ENCODE results near the gene HLA-G.

DNA sequence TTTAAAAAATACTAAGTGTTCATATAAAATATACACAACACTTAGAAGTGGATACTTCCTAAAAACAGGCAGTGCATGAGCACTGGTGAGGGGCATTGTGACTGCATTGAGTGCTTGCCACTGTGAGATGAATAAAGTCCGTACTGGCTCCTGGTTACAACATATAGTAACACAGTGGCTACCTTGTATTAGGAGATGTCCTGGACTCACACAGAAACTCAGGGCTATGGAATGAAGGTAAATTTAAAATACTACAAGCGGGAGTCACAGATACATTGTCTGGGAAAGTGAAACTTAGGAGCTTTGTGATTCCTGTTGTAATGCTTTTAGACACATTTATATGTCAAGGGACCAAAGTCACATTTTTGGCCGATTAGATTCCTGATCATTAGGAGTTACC is 36.5 kb upstream of the HLA-G start:
- no peak for TF ChIP-seq REST (IDR thresholded peaks at IDR 0.05; ENCODE audit: low read depth, low read length)
- TF ChIP-seq YY1 (IDR thresholded peaks at IDR 0.05; ENCODE audit: low read depth), result no peak
- no peak for TF ChIP-seq RCOR1 (IDR thresholded peaks at IDR 0.05; ENCODE audit: low read length)
- TF ChIP-seq CTCF (IDR thresholded peaks at IDR 0.05), result no peak
- TF ChIP-seq POLR2AphosphoS5 (IDR thresholded peaks at IDR 0.05; ENCODE audit: low read depth, low read length), result no peak
- no peak for TF ChIP-seq USF2 (IDR thresholded peaks at IDR 0.05; ENCODE audit: borderline replicate concordance, low read depth, low read length)
- TF ChIP-seq NFIC (IDR thresholded peaks at IDR 0.05; ENCODE audit: borderline replicate concordance), result no peak
- TF ChIP-seq USF1 (IDR thresholded peaks at IDR 0.05; ENCODE audit: borderline replicate concordance, low read depth), result no peak
- no peak for TF ChIP-seq CHD2 (IDR thresholded peaks at IDR 0.05; ENCODE audit: low read length, partially characterized antibody)
- no peak for TF ChIP-seq SIN3A (IDR thresholded peaks at IDR 0.05; ENCODE audit: borderline replicate concordance, low read depth, low read length)
- no peak for TF ChIP-seq FOSL2 (IDR thresholded peaks at IDR 0.05; ENCODE audit: borderline replicate concordance, low read depth)
- no peak for TF ChIP-seq SMC3 (IDR thresholded peaks at IDR 0.05; ENCODE audit: low read depth, low read length)
- TF ChIP-seq TAF1 (IDR thresholded peaks at IDR 0.05; ENCODE audit: borderline replicate concordance, low read depth, low read length), result no peak
- no peak for TF ChIP-seq FOXJ3 (CRISPR knock-in tag; IDR thresholded peaks at IDR 0.05)

Measured in SK-N-SH (cell line).